ENCODE results near the gene CACTIN. TPM values are rescaled to one million over a fixed set of nuclear protein-coding genes. Genes with fewer than 3 reads are reported as not detected.
"Not testable (repeated sequence)": the region's sequence is repeated elsewhere in the genome, so short reads cannot be mapped to it uniquely, and the experiment has no call there.

CACTIN gene
- 18.9 TPM for polyA plus RNA-seq (ENCODE audit: insufficient read length)

- peak; percentile 88 for DNase-seq (ENCODE audit: low read depth)
Measured at GRCh38 chr19:3626473-3627350, at the start of gene CACTIN. Gene CACTIN, minus strand, starts transcription at chr19:3626790. Its CDS starts 28 bp downstream, at chr19:3626762.

GRCh38 chr19:3674784-3675543, 48.4 kb upstream of the CACTIN start:
- no peak for DNase-seq (ENCODE audit: low read depth)

GRCh38 chr19:3673506-3674439, 47.2 kb upstream of the CACTIN start:
- DNase-seq (ENCODE audit: low read depth) = no peak

GRCh38 chr19:3672993-3673392, 46.4 kb upstream of the CACTIN start:
- DNase-seq (ENCODE audit: low read depth) = no peak

GRCh38 chr19:3672575-3672948, 46.0 kb upstream of the CACTIN start:
- no peak for DNase-seq (ENCODE audit: low read depth)

GRCh38 chr19:3671680-3672574, 45.3 kb upstream of the CACTIN start:
- DNase-seq (ENCODE audit: low read depth) = no peak

GRCh38 chr19:3670796-3671679, 44.4 kb upstream of the CACTIN start:
- no peak for DNase-seq (ENCODE audit: low read depth)

GRCh38 chr19:3669947-3670795, 43.6 kb upstream of the CACTIN start:
- DNase-seq (ENCODE audit: low read depth) = peak; percentile 67

- no peak for DNase-seq (ENCODE audit: low read depth)
Measured at GRCh38 chr19:3669082-3669946, 42.7 kb upstream of the CACTIN start.

- DNase-seq (ENCODE audit: low read depth) = no peak
Measured at GRCh38 chr19:3668331-3669081, 41.9 kb upstream of the CACTIN start.

- DNase-seq (ENCODE audit: low read depth) = no peak
Measured at GRCh38 chr19:3667766-3668165, 41.2 kb upstream of the CACTIN start.

GRCh38 chr19:3667037-3667638, 40.5 kb upstream of the CACTIN start:
- no peak for DNase-seq (ENCODE audit: low read depth)

GRCh38 chr19:3666545-3666856, 39.9 kb upstream of the CACTIN start:
- DNase-seq (ENCODE audit: low read depth) = not testable (repeated sequence)

- no peak for DNase-seq (ENCODE audit: low read depth)
Measured at GRCh38 chr19:3665681-3666544, 39.3 kb upstream of the CACTIN start.

- no peak for DNase-seq (ENCODE audit: low read depth)
Measured at GRCh38 chr19:3664879-3665642, 38.5 kb upstream of the CACTIN start.

Data from forelimb muscle (tissue), 1 donor.